ENCODE measurements around the gene MKI67.
A peak's percentile ranks its signal among the peaks of the same experiment; 100 is the strongest.

MKI67 gene

GRCh38 chr10:128052696-128053095 lies 73.5 kb downstream of the MKI67 start:
- DNase-seq (ENCODE audit: low read depth in 2 of 2), result no peak

- no peak for DNase-seq (ENCODE audit: low read depth in 2 of 2)
Measured at GRCh38 chr10:128051548-128051947, 74.7 kb downstream of the MKI67 start.

DNA sequence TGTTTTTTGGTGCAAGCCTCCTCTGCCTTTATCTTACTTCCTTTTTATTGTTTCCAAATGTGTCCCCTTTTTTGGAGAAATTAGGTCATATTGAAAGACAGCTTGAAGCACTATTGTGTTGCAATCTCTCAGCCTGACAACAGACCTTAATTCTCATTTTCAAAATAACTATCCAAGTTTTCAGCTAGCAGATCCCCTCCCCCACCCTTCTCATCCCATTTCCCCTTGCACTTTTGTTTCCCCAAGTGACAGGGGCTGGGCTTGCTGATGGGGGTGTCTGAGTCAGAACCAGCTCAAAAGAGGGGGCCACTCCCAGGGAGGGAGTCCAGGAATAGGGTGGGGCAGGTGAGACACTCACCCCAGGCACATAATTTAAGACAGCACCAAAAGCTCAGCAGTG lies 75.3 kb downstream of the MKI67 start:
- DNase-seq (ENCODE audit: low read depth in 2 of 2), result no peak

DNA sequence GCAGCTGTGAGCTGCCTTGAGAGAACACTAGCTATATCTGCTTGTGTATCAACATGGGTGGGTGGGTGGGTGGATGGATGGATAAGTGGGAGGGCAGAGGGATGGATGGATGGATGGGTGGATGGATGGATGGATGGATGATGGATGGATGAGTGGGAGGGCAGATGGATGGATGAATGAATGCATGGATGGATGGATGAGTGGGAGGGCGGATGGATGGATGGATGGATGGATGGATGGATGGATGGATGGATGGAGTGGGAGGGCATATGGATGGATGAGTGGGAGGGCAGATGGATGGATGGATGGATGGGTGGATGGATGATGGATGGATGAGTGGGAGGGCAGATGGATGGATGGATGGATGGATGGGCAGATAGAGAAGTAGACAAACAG lies 76.1 kb downstream of the MKI67 start:
- no peak for DNase-seq (ENCODE audit: low read depth in 2 of 2)

GRCh38 chr10:128049226-128050120 lies 76.8 kb downstream of the MKI67 start:
- DNase-seq (ENCODE audit: low read depth in 2 of 2), result no peak

DNA sequence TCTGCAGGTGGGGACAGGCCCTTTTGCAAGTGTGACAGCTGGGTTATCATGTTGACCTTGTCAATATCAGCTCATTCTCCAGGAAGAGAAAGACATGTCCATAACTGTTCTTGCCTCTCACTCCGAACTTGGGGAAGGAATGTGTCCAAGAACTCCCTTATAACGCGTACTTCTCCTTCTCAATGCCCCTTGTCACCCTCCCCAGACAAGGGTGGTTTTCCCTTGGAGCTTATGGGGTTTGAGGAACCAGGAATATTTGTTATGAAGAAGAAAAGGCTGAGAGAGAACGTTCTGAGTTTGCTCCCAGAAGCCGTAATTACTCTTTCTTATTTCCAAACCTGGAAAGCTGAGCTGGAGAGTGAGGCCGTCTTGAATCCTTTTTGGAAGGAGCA lies 77.4 kb downstream of the MKI67 start:
- DNase-seq (ENCODE audit: low read depth in 2 of 2), result no peak

GRCh38 chr10:128047991-128048818 lies 78.0 kb downstream of the MKI67 start:
- no peak for DNase-seq (ENCODE audit: low read depth in 2 of 2)

- peak; percentile 65 to 72 for DNase-seq (ENCODE audit: low read depth in 2 of 2)
Measured at GRCh38 chr10:128047351-128047750, 78.9 kb downstream of the MKI67 start.

DNA sequence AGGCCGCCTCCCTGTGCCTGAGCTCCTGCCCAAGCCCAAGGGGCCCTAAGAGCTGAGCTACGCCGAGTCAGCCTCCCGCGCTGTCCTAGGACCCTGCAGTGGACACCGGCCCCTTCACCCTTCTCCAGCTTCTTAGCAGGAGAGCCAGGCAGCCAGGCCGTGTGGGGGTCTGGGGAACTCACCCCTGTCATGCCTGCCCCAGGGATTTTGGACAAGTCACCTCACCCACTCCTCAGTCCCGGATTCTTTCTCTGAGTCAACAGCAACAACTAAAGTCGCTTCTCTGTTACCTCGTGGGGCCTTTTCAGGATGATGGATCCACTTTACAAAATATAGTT lies 79.3 kb downstream of the MKI67 start:
- DNase-seq (ENCODE audit: low read depth in 2 of 2), result no peak
